G401.6 (cell line): ENCODE data around the gene RASSF3.
"Not testable (repeated sequence)": the region's sequence is repeated elsewhere in the genome, so short reads cannot be mapped to it uniquely, and the experiment has no call there.

Experiments used
- FAIRE-seq: peaks from 2 replicates; lab custom pipeline; 2012; peaks lifted over from hg19 to GRCh38; lab: Jason Lieb, UNC

The RASSF3 gene

GRCh38 chr12:64634508-64635092, 24.3 kb downstream of the RASSF3 start:
- FAIRE-seq, result no peak

- FAIRE-seq, result no peak
These were observed 25.2 kb downstream of the RASSF3 start for GRCh38 chr12:64635356-64635998.

DNA sequence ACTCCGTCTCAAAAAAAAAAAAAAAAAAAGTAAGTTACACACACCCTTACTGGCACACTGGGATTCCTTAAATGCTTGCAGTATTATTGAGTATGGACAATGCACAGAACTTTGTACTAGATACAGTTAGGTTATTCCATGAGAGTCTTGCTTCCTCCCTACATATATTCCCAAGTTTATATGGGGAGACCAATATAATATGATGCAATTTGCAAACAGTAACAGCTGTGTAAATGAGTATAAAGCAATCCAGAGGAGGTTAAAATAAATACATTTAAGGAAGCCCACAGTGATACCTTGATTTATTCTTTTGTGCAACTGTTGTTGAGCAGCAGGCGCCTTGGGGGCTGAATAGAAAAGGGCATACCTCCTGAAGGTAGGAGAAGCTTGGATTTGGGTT, 26.6 kb downstream of the RASSF3 start:
- no peak for FAIRE-seq

DNA sequence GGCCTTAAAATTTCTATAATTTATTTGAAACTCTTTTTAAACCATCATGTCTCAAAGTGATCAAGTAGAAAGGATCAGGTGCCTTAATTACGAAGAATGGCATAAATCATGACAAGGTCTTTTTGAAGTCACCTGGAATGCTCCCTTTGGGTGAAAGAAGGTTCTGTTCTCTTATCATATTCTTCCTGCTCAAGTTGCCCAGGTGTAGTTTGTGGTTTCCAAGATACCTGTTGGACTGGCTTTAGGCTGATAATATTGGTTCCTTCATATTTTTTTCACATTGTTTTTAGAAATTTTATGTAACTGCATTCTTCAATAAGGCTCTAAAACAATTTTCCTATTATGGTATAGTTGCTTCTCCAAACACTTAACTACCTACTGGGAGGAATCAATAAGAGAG, 29.2 kb downstream of the RASSF3 start:
- no peak for FAIRE-seq

DNA sequence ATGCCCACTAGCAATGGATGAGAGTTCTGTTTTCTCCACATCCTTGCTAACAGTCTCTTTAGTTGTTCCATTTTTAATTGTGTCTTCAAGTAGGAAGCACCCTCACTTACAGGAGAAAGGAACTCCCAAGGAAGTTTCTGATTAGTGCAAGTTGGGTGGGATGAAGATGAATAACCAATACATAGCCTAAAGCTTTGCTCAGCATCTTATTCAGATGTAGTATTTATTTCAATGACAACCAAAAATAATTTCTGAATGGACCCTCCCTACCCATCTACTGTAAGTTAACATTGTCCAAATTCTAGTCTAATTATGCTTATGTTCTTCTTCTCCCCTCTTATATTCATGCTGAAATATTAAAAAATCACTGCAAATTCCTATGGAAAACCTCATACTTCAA, 36.0 kb downstream of the RASSF3 start:
- no peak for FAIRE-seq

- FAIRE-seq, result no peak
These were observed 39.2 kb downstream of the RASSF3 start for GRCh38 chr12:64649487-64649886.

DNA sequence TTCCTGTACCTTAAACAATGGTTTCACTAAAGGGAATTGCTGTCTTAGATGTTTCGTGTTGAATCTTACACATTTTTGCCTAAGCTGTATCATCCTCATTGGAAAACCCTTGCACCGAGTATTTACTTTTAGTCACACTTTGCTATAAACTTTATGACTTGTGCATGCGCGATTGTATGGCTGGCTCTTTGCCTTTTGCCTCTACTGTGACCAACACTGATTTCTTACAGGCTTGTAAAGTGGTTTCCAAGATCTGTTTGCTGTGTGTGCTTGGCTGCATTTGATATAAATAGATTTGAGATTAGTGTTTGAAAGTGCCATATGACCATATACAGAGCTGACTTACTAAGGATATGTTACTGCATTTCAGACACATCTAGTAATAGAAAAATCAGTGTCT, 40.5 kb downstream of the RASSF3 start:
- FAIRE-seq, result no peak

DNA sequence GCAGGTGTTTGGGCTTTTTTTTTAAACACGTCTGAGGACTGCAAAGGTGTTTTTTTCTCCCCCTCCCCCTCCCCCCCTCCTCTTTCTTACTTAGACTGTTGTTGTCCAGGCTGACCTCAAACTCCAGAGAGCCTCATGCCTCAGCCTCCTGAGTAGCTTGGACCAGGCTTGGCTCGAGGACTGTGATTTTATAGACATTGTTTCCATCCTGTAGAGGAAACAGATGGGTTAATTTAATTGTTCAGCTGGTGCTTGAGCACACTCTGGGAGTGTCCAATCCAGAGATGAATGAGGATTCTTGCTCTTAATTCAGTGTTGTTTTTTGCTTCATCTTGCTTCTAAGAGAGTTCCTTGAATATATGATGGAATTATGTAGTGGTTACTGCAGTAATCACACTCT, 42.1 kb downstream of the RASSF3 start:
- no peak for FAIRE-seq

DNA sequence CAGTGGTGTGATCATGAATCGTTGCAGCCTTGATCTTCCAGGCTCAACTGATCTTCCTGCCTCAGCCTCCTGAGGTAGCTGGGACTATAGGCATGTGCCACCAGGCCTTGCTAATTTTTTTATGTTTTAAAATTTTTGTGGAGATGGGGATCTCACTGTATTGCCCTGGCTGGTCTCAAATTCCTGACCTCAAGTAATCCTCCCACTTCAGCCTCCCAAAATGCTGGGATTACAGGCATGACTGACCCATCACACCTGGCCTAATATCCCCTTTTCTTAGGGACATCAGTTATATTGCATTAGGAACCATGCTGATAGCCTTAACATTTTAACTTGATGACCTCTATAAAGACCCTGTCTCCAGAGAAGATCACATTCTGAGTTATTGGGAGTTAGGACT, 42.8 kb downstream of the RASSF3 start:
- no peak for FAIRE-seq

DNA sequence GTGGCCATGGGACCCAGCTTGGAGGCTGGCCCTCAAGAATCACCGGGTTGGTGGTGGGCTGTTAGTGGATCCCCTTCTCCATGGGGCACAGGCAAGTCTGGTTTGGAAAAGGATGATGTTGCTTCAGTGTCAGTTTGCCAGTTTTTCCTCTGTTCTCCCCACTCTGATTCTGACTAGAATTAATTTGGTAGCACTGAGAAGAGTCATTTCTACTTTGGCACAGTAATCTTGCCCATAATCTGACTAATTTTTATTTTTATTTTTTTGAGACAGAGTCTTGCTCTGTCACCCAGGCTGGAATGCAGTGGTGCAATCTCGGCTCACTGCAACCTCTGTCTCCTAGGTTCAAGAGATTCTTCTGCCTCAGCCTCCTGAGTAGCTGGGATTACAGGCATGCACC, 43.6 kb downstream of the RASSF3 start:
- FAIRE-seq, result not testable (repeated sequence)

DNA sequence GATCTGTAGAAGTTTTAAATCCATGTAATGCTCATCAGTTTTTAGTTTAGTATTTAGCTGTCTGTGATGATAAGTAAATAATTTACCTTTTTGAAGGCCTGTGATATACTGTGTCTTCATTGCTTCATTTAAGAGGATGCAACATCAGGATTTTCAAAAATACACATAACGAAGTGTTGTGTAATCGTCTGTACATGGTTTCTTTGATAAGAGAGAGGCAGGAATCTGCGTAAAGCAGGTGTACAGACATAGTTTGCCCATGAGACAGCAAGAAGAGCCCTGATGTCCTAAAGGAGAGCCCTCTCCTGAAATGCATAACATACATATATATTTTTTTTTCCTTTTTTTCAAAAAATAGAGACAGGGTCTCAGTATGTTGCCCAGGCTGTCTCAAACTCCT, 44.8 kb downstream of the RASSF3 start:
- FAIRE-seq, result no peak

GRCh38 chr12:64656429-64656828, 46.1 kb downstream of the RASSF3 start:
- FAIRE-seq, result no peak

GRCh38 chr12:64658892-64659481, 48.7 kb downstream of the RASSF3 start:
- no peak for FAIRE-seq

- FAIRE-seq, result no peak
These were observed 50.1 kb downstream of the RASSF3 start for GRCh38 chr12:64660237-64661018.

- FAIRE-seq, result no peak
These were observed 52.7 kb downstream of the RASSF3 start for GRCh38 chr12:64663015-64663414.

- no peak for FAIRE-seq
These were observed 55.2 kb downstream of the RASSF3 start for GRCh38 chr12:64665514-64665913.

GRCh38 chr12:64666054-64666914, 56.0 kb downstream of the RASSF3 start:
- FAIRE-seq, result no peak

- FAIRE-seq, result no peak
These were observed 57.5 kb downstream of the RASSF3 start for GRCh38 chr12:64667793-64668192.

- no peak for FAIRE-seq
These were observed 59.1 kb downstream of the RASSF3 start for GRCh38 chr12:64669270-64669842.

- no peak for FAIRE-seq
These were observed 59.7 kb downstream of the RASSF3 start for GRCh38 chr12:64670019-64670418.

DNA sequence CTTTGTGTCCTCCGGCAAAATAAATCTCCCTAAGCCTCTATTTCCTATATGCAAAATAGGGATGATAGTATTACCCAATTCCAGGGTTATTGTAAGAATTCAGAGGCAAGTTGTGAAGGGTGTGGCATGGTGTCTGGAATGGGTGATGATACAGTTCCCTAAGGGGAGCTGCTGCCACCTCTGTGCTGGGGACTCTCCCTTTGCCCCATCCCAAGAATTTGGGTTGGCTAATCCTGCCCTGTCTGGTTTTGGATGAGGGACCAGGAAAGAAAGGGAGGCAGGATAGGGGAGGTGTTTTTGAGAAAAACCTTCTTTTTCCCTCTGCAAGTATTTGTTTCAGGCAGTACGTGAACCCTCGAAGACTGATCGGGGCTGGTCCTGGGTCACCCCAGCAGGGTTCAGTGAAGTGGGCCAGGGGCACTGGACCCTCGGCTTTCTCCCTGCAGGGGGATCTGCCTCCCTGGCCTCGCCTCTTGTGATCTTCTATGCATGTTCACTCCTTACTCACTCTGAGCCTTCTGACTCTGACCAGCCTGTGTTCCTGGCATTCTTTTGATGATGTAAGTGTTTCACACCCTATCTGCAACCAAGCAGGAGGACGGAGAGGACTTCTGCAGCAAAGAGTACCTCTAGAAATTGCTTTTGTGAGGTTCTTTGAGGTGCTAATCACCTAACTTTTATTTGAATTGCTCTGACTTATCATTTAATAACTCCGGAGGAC, 60.8 kb downstream of the RASSF3 start:
- FAIRE-seq, result no peak
